GM19240 (cell line): ENCODE data around the gene NEURL3.

ENCODE experiments used
- DNase-seq: peaks from one replicate; pipeline ENCODE4 v3.0.0; 2011; ENCODE audit warnings: low spot score; ENCODE audit not compliant: insufficient read length

The NEURL3 gene

GRCh38 chr2:96539215-96539920, 34.2 kb upstream of the NEURL3 start:
- DNase-seq: no peak

- DNase-seq: no peak
Measured at GRCh38 chr2:96538487-96539214, 33.5 kb upstream of the NEURL3 start.

GRCh38 chr2:96537734-96538486, 32.8 kb upstream of the NEURL3 start:
- DNase-seq: no peak

GRCh38 chr2:96537066-96537733, 32.0 kb upstream of the NEURL3 start:
- no peak for DNase-seq

- DNase-seq: peak; percentile 74
Measured at GRCh38 chr2:96536445-96537065, 31.4 kb upstream of the NEURL3 start, which contains the start of gene ARID5A. TSS of gene ARID5A (plus strand) at chr2:96536752. CDS start at chr2:96536827, 75 bp downstream.

GRCh38 chr2:96535331-96535730, 30.2 kb upstream of the NEURL3 start:
- DNase-seq: no peak

GRCh38 chr2:96534701-96535181, 29.6 kb upstream of the NEURL3 start:
- DNase-seq: no peak

GRCh38 chr2:96534141-96534540, 29.0 kb upstream of the NEURL3 start:
- no peak for DNase-seq

GRCh38 chr2:96533292-96534073, 28.3 kb upstream of the NEURL3 start:
- DNase-seq: no peak

- DNase-seq: no peak
Measured at GRCh38 chr2:96532641-96533291, 27.6 kb upstream of the NEURL3 start.

- DNase-seq: no peak
Measured at GRCh38 chr2:96531872-96532505, 26.8 kb upstream of the NEURL3 start.

GRCh38 chr2:96531366-96531765, 26.2 kb upstream of the NEURL3 start:
- no peak for DNase-seq

GRCh38 chr2:96530474-96531357, 25.6 kb upstream of the NEURL3 start:
- no peak for DNase-seq

GRCh38 chr2:96530144-96530430, 24.9 kb upstream of the NEURL3 start:
- DNase-seq: no peak

GRCh38 chr2:96529376-96530143, 24.4 kb upstream of the NEURL3 start:
- DNase-seq: no peak

GRCh38 chr2:96528700-96529375, 23.7 kb upstream of the NEURL3 start:
- DNase-seq: no peak
